Skeletal muscle cell (primary cell): Measurements from ENCODE around the gene OR4D1.
"Not testable (repeated sequence)": the region's sequence is repeated elsewhere in the genome, so short reads cannot be mapped to it uniquely, and the experiment has no call there.

Source experiments
- DNase-seq: peaks from one replicate; pipeline ENCODE4 v3.0.0-alpha.2; 2010; ENCODE audit warnings: low read depth
- H3K4me3 ChIP-seq: 2 replicates; pipeline ENCODE4 v1.5.1; 2011; ENCODE audit warnings: low read depth, mild to moderate bottlenecking, control low read depth, low read length, moderate library complexity

Gene OR4D1

DNA sequence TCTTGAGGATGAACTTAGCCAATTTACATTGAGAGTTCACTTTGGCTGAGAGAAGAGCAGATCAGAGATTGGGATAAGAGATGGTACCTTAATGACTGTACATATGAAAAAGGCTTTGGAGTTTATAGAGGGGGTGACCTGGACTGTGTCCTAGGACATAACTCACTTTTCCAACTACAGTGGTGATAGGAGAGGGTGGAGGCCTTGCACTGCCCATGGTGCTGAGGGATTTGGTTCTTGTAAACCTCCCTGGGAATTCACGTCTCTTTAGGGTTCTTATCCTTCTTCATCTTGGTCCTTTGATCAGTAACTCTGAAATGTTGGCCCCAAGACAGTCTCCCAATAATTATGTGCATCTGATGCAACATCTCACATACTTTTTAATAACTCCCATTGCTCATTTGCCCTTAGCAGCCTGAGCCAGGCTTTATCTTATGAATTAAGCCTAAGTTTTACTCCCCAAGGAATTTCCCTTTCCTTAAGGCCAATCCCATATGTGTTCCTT, at the start of gene OR4D1:
OR4D1 (plus strand) TSS at position 455 of the 505 bp plus-strand sequence. CDS start 6,770 bp downstream, outside the sequence.
- no peak within 1 kb of the TSS for H3K4me3 ChIP-seq
- no peak for DNase-seq

DNA sequence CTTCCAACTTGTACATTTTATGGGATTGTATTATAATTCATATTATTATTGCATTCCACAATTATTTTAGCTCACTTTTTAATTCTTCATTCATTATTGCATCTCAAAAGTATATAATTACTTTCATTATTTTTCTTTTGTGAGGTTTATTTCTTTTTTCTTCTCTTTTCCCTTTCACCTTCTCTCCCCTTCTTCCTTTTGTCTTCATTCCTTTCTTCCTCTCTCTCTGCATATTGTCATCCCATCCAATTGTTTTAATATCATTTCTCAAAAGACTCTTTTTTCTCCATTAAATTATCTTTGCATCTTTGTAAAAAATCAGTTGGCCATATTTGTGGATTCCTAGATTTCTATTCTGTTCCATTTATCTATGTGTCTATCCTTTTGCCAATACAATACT, 47.7 kb upstream of the OR4D1 start:
- DNase-seq = no peak

DNA sequence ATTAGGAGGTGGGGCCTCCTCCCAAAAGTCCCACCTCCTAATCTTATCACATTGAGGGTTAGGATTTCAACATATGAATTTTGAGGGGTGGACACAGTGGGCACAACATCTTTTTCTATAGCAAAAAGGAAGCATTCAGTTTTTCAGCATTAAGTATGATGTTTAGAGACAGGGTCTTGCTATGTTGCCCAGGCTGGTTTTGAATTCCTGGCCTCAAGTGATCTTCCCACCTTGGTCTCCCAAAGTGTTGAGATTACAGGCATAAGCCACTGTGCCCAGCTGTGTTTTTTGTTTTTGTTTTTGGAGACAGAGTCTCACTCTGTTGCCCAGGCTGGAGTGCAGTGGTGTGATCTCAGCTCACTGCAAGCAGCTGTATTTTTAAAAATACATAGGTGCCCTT, 46.3 kb upstream of the OR4D1 start:
- not testable (repeated sequence) for H3K4me3 ChIP-seq, DNase-seq

More for the DNA sequence above, 47.7 kb upstream of the OR4D1 start:
- H3K4me3 ChIP-seq = no peak overlapping the region

DNA sequence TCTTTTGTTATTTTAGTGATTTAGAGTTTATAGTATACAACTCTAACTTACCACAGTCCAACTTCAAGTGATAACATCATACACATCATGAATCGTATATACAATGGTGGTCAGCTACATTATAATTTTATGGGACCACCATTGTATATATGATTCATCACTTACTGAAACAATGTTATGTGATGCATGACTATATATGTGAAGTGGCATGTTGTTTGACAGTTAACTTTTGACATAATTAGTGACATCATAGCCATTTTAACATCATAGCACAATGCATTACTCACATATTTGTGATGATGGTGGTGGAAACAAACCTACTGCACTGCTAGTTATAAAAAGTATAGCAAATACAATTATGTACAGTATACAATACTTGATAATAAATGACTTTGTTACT, 43.1 kb upstream of the OR4D1 start:
- DNase-seq = no peak
- H3K4me3 ChIP-seq = no peak overlapping the region

DNA sequence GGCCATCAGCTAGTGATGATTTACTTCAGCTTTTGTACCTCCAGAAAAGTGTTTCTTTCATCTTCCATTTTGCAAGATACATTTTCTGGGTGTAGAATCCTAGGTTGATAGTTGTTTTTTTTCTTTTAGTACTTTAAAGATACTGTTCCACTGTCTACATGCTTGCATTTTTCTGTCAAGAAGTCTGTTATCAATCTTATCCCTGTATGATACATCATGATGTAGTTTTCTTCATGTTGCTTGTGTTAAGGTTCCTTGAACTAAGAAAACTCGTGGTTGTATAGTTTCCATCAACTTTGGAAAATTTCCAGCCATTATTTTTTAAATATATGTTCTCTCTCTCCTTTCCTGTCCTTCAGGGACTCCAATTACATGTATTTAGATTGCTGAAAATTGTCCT, 40.9 kb upstream of the OR4D1 start:
- DNase-seq = no peak
- H3K4me3 ChIP-seq = no peak overlapping the region

DNA sequence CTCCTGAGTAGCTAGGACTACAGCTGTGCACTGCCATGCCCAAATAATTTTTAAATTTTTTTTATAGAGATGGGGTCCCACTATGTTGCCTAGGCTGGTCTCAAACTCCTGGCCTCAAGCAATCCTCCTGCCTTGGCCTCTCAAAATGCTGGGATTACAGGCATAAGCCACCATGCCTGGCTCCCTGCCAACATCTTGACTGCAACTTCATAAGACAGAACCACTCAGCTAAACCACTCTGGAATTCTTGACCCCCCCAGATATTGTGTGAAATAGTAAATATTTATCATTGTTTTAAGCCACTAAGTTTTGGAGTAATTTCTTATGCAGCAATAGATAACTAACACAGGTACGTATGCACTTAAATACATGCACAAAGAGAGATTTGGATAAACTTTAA, 39.0 kb upstream of the OR4D1 start:
- DNase-seq = no peak
- no peak overlapping the region for H3K4me3 ChIP-seq

DNA sequence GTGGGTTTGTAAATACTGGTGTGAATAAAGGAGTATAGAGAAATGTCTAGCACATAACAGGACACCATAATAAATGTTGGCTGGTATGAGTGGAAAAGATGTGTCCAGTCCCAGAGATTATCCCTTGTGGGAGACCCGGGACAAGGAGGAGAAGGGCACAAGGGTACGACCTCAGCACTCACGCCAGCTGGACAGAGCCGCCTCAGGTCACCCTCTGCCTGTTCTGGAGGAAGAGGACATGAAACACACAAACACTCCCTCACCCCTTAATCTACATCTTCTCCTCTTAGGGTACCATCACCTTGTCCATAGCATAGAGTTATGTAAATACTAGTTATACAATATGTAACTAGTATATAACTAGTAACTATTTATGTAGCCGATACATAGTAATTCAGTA, 38.2 kb upstream of the OR4D1 start:
- DNase-seq = no peak
- no peak overlapping the region for H3K4me3 ChIP-seq

DNA sequence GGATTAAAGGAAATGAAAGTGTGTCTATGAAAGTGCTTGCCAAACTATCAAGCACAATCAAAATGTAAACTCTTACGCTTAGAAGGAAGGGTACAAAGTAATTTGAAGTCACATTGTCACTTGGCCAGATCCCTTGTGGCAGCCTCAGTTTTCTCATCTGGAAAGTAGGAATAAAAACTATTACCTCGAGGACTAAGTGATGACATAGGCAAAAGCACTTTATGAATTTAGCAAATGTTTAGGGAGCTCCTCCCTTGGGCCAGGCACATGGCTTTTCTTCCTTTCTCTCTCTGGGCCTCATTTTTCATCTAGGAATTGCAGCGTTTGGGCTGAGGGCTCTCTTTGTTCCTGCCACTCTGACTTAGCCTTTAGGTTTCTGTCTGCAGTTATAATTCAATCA, 36.5 kb upstream of the OR4D1 start:
- H3K4me3 ChIP-seq = no peak overlapping the region
- no peak for DNase-seq

DNA sequence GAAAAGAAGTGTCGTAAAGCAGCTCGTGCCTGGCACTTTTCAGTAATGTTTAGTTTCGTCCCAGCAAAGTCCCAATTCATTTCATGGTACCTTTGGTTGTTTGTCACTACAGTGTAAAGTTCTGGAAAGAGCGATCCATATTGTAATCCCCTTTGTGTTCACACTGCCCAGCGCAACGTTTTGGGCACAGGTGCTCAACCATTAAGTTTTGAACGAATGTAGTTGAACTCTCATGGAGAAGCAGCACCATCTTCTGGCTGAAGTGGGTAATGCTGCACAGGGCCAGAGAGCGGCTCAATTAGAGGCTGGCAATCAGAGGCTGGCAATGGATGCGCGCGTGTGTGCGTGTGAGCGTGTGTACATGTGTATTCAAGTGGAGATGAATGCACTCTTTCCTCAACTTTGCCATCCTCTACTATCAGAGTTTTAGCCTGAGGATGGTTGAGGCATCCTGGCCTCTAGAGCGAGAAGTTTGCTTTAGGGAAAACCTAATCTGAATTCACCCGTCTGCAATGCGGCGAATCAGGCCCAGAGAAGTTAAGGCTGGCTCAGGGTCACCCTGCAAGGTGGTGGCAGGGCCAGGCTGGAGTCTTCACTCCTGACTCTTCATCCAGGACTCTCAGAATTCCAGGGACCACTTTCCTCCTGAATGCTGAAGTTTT, 35.1 kb upstream of the OR4D1 start:
- peak; percentile 4 for DNase-seq
- no peak overlapping the region for H3K4me3 ChIP-seq

DNA sequence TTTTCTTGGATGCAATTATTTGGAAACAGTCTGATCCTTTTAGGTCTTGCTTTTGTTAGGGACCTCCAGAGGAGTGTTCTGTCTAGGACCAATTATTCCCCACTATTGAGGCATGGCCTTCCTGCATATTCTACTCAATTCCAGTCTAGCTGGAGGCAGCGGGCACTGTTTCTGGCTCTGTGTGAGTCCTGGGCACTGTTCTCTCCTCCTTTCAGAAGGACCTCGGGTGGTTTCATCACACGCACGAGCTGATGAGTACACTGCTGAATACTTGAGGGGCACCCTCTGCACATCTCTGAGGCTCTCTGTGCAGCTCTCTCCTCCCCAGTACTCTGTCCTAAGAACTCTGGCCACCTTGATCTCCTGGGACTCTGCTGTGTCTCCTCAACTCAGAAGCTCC, 34.2 kb upstream of the OR4D1 start:
- DNase-seq = no peak
- H3K4me3 ChIP-seq = no peak overlapping the region

DNA sequence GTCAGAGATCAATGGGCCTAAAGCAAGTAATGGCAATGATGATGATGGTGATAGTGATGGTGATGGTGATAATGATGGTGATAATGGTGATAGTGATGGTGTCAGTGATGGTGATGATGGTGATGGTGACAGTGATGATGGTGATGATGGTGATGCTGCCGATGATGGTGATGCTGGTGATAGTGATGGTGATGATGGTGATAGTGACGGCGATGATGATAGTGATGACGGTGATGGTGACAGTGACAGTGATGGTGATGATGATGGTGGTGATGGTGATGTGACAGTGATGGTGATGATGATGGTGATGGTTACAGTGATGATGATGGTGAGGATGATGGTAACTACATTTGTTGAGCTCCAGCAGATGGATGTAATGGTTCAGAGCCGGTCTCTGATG, 30.8 kb upstream of the OR4D1 start:
- no peak for DNase-seq
- no peak overlapping the region for H3K4me3 ChIP-seq

DNA sequence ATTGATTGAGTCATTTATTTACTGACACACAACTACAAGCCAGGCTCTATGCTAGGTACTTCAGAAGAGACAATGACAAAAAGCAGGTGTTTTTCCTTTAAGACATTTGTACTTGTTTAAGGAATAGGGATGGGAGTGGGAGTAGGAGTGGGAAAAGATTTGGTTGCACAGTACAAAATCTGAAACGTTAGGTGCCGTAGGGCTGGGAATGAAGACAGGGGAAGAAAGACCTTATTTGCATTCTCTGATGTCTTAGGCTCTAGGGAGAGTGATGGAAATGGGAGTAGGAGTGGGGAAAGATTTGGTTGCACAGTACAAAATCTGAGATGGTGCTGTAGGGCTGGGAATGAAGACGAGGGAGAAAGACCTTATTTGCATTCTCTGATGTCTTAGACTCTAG, 28.7 kb upstream of the OR4D1 start:
- H3K4me3 ChIP-seq = no peak overlapping the region

DNA sequence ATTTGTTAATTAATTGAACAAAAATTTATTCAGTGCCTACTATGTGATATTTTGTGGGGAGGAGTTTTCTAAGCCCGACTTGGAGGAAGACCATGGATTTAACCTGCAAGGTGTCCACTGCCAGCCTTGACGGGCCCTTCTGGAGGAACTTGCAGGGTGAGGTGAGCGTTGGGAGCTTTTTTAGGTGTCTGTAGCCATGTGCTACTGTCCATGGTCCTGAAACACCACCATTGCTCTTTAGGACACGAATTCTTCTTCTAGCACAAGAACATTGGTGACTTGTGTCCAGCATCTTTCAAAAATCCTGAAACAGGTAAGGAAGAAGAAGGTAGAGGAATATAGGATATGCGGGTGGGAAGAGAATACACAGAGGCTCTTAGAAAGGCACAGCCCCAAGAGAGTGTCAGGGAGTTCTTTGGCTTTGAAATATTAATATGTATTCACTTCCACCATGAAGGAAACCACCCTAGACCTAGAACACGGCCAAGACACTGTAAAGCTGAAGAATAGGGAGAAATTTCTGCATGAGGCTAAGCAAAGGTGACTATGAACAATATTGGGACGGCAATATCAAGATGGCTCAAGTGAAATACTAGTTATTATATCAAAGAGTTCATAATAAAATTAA, 27.9 kb upstream of the OR4D1 start:
- H3K4me3 ChIP-seq = no peak overlapping the region
- peak; percentile 12 for DNase-seq

More for the DNA sequence above, 28.7 kb upstream of the OR4D1 start:
- DNase-seq = no peak

DNA sequence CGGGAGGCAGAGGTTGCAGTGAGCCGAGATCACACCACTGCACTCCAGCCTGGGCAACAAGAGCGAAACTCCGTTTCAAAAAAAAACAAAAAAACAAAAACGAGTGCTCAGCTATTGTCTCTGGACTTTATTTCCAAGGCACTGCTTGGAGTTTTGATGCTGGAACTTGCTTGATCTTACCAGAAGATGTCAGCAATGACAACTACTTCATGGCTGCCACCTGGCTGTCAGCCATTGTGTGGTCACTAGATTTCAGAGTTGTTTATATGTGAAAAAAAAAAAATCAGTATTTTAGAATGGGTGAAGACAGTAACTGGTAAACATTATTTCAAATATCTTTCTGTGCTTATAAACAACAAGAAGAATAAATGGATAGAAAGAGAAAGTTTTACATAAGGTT, 26.3 kb upstream of the OR4D1 start:
- peak; percentile 14 for DNase-seq
- H3K4me3 ChIP-seq = no peak overlapping the region

DNA sequence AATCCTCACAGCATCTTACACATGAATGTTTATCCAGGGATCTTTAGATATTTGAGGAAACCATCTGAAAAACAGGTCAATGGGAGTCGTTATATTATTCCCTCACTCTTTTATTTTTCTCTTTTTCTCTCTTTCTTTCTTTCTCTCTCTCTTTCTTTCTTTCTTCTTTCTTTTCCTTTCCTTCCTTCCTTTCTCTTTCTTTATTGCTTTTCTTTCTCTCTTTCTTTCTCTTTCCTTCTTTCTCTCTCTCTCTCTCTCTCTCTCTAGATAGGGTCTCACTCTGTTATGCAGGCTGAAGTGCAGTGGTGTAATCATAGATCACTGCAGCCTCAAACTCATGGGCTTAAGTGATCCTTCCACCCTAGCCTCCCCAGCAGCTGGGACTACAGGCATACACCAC, 20.3 kb upstream of the OR4D1 start:
- no peak for DNase-seq
- H3K4me3 ChIP-seq = no peak overlapping the region

DNA sequence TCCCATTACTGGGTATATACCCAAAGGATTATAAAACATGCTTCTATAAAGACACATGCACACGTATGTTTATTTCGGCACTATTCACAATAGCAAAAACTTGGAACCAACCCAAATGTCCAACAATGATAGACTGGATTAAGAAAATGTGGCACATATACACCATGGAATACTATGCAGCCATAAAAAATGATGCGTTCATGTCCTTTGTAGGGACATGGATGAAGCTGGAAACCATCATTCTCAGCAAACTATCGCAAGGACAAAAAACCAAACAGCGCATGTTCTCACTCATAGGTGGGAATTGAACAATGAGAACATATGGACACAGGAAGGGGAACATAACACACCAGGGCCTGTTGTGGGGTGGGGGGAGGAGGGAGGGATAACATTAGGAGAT, 15.5 kb upstream of the OR4D1 start:
- DNase-seq, H3K4me3 ChIP-seq: not testable (repeated sequence)

DNA sequence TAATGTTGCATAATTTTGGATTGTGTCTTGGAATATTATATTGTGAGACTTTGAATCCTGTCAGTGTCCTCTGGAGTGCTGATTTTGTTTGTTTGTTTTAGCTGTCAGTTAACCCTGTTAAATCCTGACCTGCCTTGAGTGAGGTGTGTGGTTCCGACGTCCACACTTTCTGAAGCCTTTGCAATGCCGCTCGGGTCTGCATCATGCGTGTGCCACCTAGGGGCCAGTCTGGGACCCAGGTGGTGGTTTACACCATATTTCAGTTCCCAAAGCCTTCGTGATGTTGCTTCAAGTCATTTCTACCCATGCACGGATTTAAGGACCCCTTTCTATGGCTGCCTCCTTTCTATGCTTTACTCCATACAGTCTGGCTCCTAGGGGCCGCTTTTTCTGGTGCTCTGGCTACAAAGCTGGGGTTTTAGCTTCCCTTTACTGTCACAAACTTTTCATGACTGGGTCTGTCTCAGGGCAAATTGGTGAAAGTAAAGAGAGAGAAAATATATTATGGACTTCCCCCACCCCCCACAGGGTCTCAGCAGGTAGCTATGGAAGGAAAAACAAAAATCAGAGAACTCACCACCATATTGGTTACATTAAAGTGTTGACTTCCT, 11.4 kb upstream of the OR4D1 start:
- DNase-seq = no peak
- no peak overlapping the region for H3K4me3 ChIP-seq

DNA sequence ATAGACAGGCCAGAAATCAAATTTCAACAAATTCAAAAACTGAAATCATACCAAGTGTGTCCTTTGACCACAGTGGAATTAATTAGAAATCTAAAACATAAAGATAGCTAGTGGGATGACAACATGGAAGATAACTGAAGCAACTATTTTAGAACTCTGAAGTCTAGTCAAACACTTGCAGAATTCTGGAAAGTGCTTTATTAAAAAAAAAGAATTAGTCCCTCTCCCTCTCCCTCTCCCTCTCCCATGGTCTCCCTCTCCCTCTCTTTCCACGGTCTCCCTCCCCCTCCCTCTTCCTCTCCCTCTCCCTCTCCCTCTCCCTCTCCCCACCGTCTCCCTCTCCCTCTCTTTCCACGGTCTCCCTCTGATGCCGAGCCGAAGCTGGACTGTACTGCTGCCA, 6.7 kb upstream of the OR4D1 start:
- DNase-seq = no peak
- no peak overlapping the region for H3K4me3 ChIP-seq

DNA sequence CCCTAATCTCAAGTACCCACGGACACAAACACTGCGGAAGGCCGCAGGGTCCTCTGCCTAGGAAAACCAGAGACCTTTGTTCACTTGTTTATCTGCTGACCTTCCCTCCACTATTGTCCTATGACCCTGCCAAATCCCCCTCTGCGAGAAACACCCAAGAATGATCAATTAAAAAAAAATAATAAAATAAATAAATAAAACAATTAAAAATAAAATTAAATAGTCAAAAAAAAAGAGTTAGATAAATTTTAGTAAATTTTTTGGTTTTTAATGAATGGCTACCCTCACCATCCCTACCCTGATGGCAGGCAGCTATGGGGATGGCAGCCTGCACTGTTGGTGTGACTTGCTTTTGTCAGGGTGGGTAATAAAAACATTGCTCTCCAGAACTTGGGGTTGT, 4.8 kb upstream of the OR4D1 start:
- not testable (repeated sequence) for H3K4me3 ChIP-seq, DNase-seq

DNA sequence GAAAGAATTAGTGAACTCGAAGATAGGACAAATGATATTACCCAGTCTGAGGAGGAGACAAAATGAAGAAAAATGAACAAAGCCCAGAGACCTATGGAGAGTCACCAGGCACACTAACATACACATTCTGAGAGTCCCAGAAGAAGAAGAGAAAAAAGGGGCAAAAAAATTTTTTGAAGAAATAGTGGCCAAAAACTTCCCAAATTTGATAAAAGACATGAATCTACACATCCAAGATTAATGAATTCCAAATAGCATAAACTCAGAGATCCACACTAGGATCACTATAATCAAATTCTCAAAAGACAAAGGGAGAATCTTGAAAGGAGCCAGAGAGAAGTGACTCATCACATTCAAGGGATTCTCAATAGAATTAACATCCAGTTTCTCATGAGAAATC, 3.4 kb upstream of the OR4D1 start:
- no peak overlapping the region for H3K4me3 ChIP-seq
- no peak for DNase-seq

DNA sequence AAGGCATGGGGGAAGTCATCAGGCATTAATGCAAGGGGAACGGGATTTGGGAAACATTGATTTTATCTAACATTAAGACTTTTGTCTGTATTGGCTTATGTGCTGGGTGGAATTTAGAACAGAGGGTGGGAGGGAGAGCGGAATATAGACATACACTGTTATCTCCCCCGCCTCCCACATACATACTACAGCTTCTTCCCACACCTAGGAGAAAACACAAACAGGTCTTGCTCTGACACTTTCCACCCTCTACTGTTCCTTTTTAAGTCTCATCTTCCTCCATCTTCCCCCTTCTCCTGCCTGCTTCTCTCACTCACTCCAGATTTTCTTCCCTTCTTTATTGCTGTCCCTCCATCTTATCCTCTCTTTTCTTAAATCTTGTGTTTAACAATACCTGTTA, 425 bp downstream of the OR4D1 start:
- no peak overlapping the region for H3K4me3 ChIP-seq
- DNase-seq = no peak
